ENCODE data around the gene FGF21. TPM values are rescaled to one million over a fixed set of nuclear protein-coding genes. Genes with fewer than 3 reads are reported as not detected.

The FGF21 gene
- total and polyA plus RNA-seq, 10 of the 15 experiments (the other 5 are each of a cell fraction or from before 2014, with no cell fraction given): not detected

GRCh38 chr19:48720613-48721296 is 34.6 kb upstream of the FGF21 start (continued):
- TF ChIP-seq CHD1 (IDR thresholded peaks at IDR 0.05; ENCODE audit: low read depth, low read length) (no peak), ZZZ3 (IDR thresholded peaks at IDR 0.05; ENCODE audit: control insufficient read depth, insufficient read length, low read depth) (no peak), IKZF1 (conservative IDR thresholded peaks at IDR 0.05) (peak; percentile 97), TCF12 (IDR thresholded peaks at IDR 0.05; ENCODE audit: low read depth, low read length) (no peak), JUNB (IDR thresholded peaks at IDR 0.05) (no peak), SRF (IDR thresholded peaks at IDR 0.05; ENCODE audit: low read depth in 2 of 2, low read length in 2 of 2) (0 out of 4 replicates have a peak, but pooled peaks of 1 of the 2 experiments have one; percentile 26), IRF5 (IDR thresholded peaks at IDR 0.05; ENCODE audit: borderline replicate concordance) (no peak), CREM (IDR thresholded peaks at IDR 0.05; ENCODE audit: low read depth) (peak; percentile 84), EGR1 (IDR thresholded peaks at IDR 0.05; ENCODE audit: borderline replicate concordance in 1 of 2, low read depth in 2 of 2, low read length in 2 of 2) (no peak), HDAC2 (IDR thresholded peaks at IDR 0.05) (no peak), PML (IDR thresholded peaks at IDR 0.05; ENCODE audit: low read length) (no peak), CUX1 (IDR thresholded peaks at IDR 0.05; ENCODE audit: insufficient replicate concordance, low read depth, low read length) (no peak), ZNF24 (IDR thresholded peaks at IDR 0.05) (no peak), MEF2B (IDR thresholded peaks at IDR 0.05; ENCODE audit: partially characterized antibody, poor library complexity, severe bottlenecking) (no peak), BCL3 (IDR thresholded peaks at IDR 0.05; ENCODE audit: borderline replicate concordance, insufficient read depth, low read depth, low read length, poor library complexity, severe bottlenecking) (no peak), PRDM15 (CRISPR knock-in tag; IDR thresholded peaks at IDR 0.05) (no peak), PAX5 (IDR thresholded peaks at IDR 0.05; ENCODE audit: borderline replicate concordance, low read depth, low read length) (0 out of 2 replicates have a peak, but pooled peaks have one; percentile 13)

All from GM12878 (cell line).